H1 (cell line): ENCODE data around the gene SLC22A14. TPM values are rescaled to one million over a fixed set of nuclear protein-coding genes. Genes with fewer than 3 reads are reported as not detected.

ENCODE experiments used
- BACH1 ChIP-seq: IDR thresholded peaks from 2 replicates; pipeline ENCODE4 v1.6.1; 2012; ENCODE audit warnings: low read length, improper control_type of control experiment
- BCL11A ChIP-seq, 2 experiments: IDR thresholded peaks; one replicate each; pipeline ENCODE4 v1.6.1; 2011; ENCODE audit warnings: low read depth in 2 of 2, low read length in 2 of 2, mild to moderate bottlenecking in 2 of 2
- CHD1 ChIP-seq: IDR thresholded peaks from 2 replicates; pipeline ENCODE4 v1.6.1; 2012; ENCODE audit warnings: low read depth, low read length, improper control_type of control experiment
- POLR2A ChIP-seq, 2 experiments: IDR thresholded peaks; 1 replicate in 1 of 2; 2 replicates in 1 of 2; pipeline ENCODE4 v1.6.1; 2011; ENCODE audit warnings: low read depth in 2 of 2, low read length in 2 of 2, mild to moderate bottlenecking in 2 of 2; ENCODE audit errors: control extremely low read depth in 1 of 2
- POU5F1 ChIP-seq: IDR thresholded peaks from 2 replicates; pipeline ENCODE4 v1.6.1; 2011; ENCODE audit warnings: low read depth, mild to moderate bottlenecking, low read length, moderate library complexity
- SP4 ChIP-seq: IDR thresholded peaks from 2 replicates; pipeline ENCODE4 v1.6.1; 2012; ENCODE audit warnings: low read length, inconsistent platforms
- TAF7 ChIP-seq: optimal IDR thresholded peaks from 2 replicates; pipeline ENCODE3; 2011; ENCODE audit warnings: low read depth, mild to moderate bottlenecking, inconsistent platforms, low read length, moderate library complexity, borderline replicate concordance
- YY1 ChIP-seq: IDR thresholded peaks from 2 replicates; pipeline ENCODE4 v1.6.1; 2011; ENCODE audit warnings: low read depth, mild to moderate bottlenecking, low read length
- polyA plus RNA-seq, 7 experiments: library from polyadenylated mRNA; depleted of rRNA in 3 of 7; stranded (reverse) in 5 of 7; unstranded in 2 of 7; fragments of >200 nt in 5 of 7; fragments of 200-250 nt in 2 of 7; gene quantifications; 1 replicate in 5 of 7; 2 replicates in 1 of 7; 4 replicates in 1 of 7; pipeline versions ENCODE4 v1.2.1 to v1.2.3, GENCODE V29; 2011 to 2013; ENCODE audit warnings: missing spikeins in 2 of 7, mixed read lengths in 2 of 7
- total RNA-seq: library from RNA; stranded (reverse); fragmentation: NEBNext Ultra II Directional; extraction: Animal tissue kit (Norgen Biotek cat#: 25700); gene quantifications from 2 replicates; pipeline ENCODE4 v1.2.1, GENCODE V29; 2021

SLC22A14 gene
- total and polyA plus RNA-seq, 2 of the 8 experiments (the other 6 are each of a cell fraction or from before 2014, with no cell fraction given): 0.03 TPM; not detected in 1

DNA sequence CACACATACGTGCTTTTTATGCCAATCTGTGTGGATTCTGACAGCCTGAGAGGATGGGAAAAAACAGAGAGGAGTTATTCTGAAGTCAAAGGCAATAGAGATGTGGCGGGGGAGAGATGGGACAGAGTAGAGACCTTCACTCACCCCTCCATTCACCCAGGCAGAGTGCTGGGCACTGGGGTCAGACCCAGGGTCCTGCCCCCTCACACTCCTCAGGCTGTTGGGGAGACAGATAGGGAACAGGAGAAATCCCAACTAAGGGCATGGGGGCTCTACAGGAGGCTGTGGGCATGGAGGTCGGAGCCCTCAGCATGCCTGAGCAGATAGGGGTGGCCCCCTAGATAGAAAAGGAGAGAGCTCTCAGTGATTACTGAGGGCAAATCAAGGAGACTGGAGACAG is 30.3 kb downstream of the SLC22A14 start (continued):
- TF ChIP-seq TAF7 (no peak), CHD1 (no peak), SP4 (no peak), BACH1 (no peak), YY1 (no peak), POU5F1 (no peak), POLR2A (IDR thresholded peaks at IDR 0.05; ENCODE audit: control extremely low read depth in 1 of 2, low read depth in 2 of 2, low read length in 2 of 2) (no peak), BCL11A (IDR thresholded peaks at IDR 0.05; ENCODE audit: low read depth in 2 of 2, low read length in 2 of 2) (no peak)
